ENCODE measurements around the gene FAM241A.
"Not testable (repeated sequence)": the region's sequence is repeated elsewhere in the genome, so short reads cannot be mapped to it uniquely, and the experiment has no call there.

FAM241A gene

GRCh38 chr4:112168719-112169500 lies 23.7 kb downstream of the FAM241A start:
- Histone ChIP-seq H3K79me2 (ENCODE audit: insufficient read depth, low read length) (no peaks in the 10 kb centered on the region), H2AFZ (ENCODE audit: low read length) (no peak overlapping the region), H3K4me1 (ENCODE audit: insufficient read depth, low read length, poor library complexity, severe bottlenecking) (peaks cover 25% of the 10 kb centered on the region), H3K36me3 (ENCODE audit: insufficient read depth, low read length) (no peaks in the 10 kb centered on the region), H3K27me3 (ENCODE audit: insufficient read depth, low read length, poor library complexity, severe bottlenecking) (no peaks in the 10 kb centered on the region), H3K9me3 (ENCODE audit: insufficient read depth, low read depth, low read length) (no peaks in the 10 kb centered on the region), H3F3A (ENCODE audit: low read depth) (peaks cover 7% of the 10 kb centered on the region; the same call in 1 of the 2 replicates), H3K9ac (ENCODE audit: low read depth, low read length, poor library complexity, severe bottlenecking) (no peak overlapping the region), H3K4me2 (ENCODE audit: low read depth, low read length, poor library complexity, severe bottlenecking) (no peak overlapping the region), H3K9me2 (replicated peaks; ENCODE audit: low read depth, low read length) (no peaks in the 10 kb centered on the region), H4K20me1 (ENCODE audit: insufficient read depth, low read length, poor library complexity, severe bottlenecking) (no peaks in the 10 kb centered on the region), H3K4me3 (ENCODE audit: low read length, poor library complexity, severe bottlenecking) (no peak overlapping the region)
- no peak for TF ChIP-seq EZH2phosphoT487 (IDR thresholded peaks at IDR 0.05; ENCODE audit: borderline replicate concordance)

- H3K36me3 ChIP-seq (ENCODE audit: insufficient read depth, low read length): no peaks in the 10 kb centered on the region
- no peak overlapping the region for H3K4me3 ChIP-seq (ENCODE audit: low read length, poor library complexity, severe bottlenecking)
- no peaks in the 10 kb centered on the region for H4K20me1 ChIP-seq (ENCODE audit: insufficient read depth, low read length, poor library complexity, severe bottlenecking)
- no peaks in the 10 kb centered on the region for H3K9me2 ChIP-seq (replicated peaks; ENCODE audit: low read depth, low read length)
- no peak overlapping the region for H3K9ac ChIP-seq (ENCODE audit: low read depth, low read length, poor library complexity, severe bottlenecking)
- H2AFZ ChIP-seq (ENCODE audit: low read length): no peak overlapping the region
- no peaks in the 10 kb centered on the region for H3K27me3 ChIP-seq (ENCODE audit: insufficient read depth, low read length, poor library complexity, severe bottlenecking)
- H3K4me1 ChIP-seq (ENCODE audit: insufficient read depth, low read length, poor library complexity, severe bottlenecking): peaks cover 25% of the 10 kb centered on the region
- no peaks in the 10 kb centered on the region for H3K79me2 ChIP-seq (ENCODE audit: insufficient read depth, low read length)
- H3K9me3 ChIP-seq (ENCODE audit: insufficient read depth, low read depth, low read length): no peaks in the 10 kb centered on the region
- H3K4me2 ChIP-seq (ENCODE audit: low read depth, low read length, poor library complexity, severe bottlenecking): no peak overlapping the region
- no peak for TF ChIP-seq EZH2phosphoT487 (IDR thresholded peaks at IDR 0.05; ENCODE audit: borderline replicate concordance)
- no peak for TF ChIP-seq CTCF (conservative IDR thresholded peaks at IDR 0.05; ENCODE audit: low read length)
- H3F3A ChIP-seq (ENCODE audit: low read depth): peaks cover 7% of the 10 kb centered on the region; the same call in 1 of the 2 replicates
These were observed 25.3 kb downstream of the FAM241A start for GRCh38 chr4:112170451-112170993.

- not testable (repeated sequence) for H3F3A ChIP-seq (ENCODE audit: low read depth); H3K9ac ChIP-seq (ENCODE audit: low read depth, low read length, poor library complexity, severe bottlenecking); H3K9me2 ChIP-seq (replicated peaks; ENCODE audit: low read depth, low read length); H2AFZ ChIP-seq (ENCODE audit: low read length); H3K27me3 ChIP-seq (ENCODE audit: insufficient read depth, low read length, poor library complexity, severe bottlenecking); H4K20me1 ChIP-seq (ENCODE audit: insufficient read depth, low read length, poor library complexity, severe bottlenecking); H3K9me3 ChIP-seq (ENCODE audit: insufficient read depth, low read depth, low read length); H3K79me2 ChIP-seq (ENCODE audit: insufficient read depth, low read length); H3K4me3 ChIP-seq (ENCODE audit: low read length, poor library complexity, severe bottlenecking); H3K36me3 ChIP-seq (ENCODE audit: insufficient read depth, low read length); H3K4me2 ChIP-seq (ENCODE audit: low read depth, low read length, poor library complexity, severe bottlenecking)
- peaks cover 25% of the 10 kb centered on the region for H3K4me1 ChIP-seq (ENCODE audit: insufficient read depth, low read length, poor library complexity, severe bottlenecking)
These were observed 26.0 kb downstream of the FAM241A start for GRCh38 chr4:112171051-112171763.

- H3K79me2 ChIP-seq (ENCODE audit: insufficient read depth, low read length): no peaks in the 10 kb centered on the region
- H3K36me3 ChIP-seq (ENCODE audit: insufficient read depth, low read length): no peaks in the 10 kb centered on the region
- TF ChIP-seq EZH2phosphoT487 (IDR thresholded peaks at IDR 0.05; ENCODE audit: borderline replicate concordance) (no peak), CTCF (conservative IDR thresholded peaks at IDR 0.05; ENCODE audit: low read length) (no peak)
- H3K9me2 ChIP-seq (replicated peaks; ENCODE audit: low read depth, low read length): no peaks in the 10 kb centered on the region
- no peak overlapping the region for H2AFZ ChIP-seq (ENCODE audit: low read length)
- H4K20me1 ChIP-seq (ENCODE audit: insufficient read depth, low read length, poor library complexity, severe bottlenecking): no peaks in the 10 kb centered on the region
- H3K9me3 ChIP-seq (ENCODE audit: insufficient read depth, low read depth, low read length): no peaks in the 10 kb centered on the region
- no peak overlapping the region for H3K4me3 ChIP-seq (ENCODE audit: low read length, poor library complexity, severe bottlenecking)
- H3K4me1 ChIP-seq (ENCODE audit: insufficient read depth, low read length, poor library complexity, severe bottlenecking): peaks cover 32% of the 10 kb centered on the region
- H3F3A ChIP-seq (ENCODE audit: low read depth): peaks cover 6% of the 10 kb centered on the region; the same call in 1 of the 2 replicates
- H3K4me2 ChIP-seq (ENCODE audit: low read depth, low read length, poor library complexity, severe bottlenecking): no peak overlapping the region
- no peak overlapping the region for H3K9ac ChIP-seq (ENCODE audit: low read depth, low read length, poor library complexity, severe bottlenecking)
- no peaks in the 10 kb centered on the region for H3K27me3 ChIP-seq (ENCODE audit: insufficient read depth, low read length, poor library complexity, severe bottlenecking)
These were observed 26.9 kb downstream of the FAM241A start for GRCh38 chr4:112172180-112172579.

All from Loucy (cell line).